GM18858 (cell line): ENCODE results near the gene INVS.
"Not testable (repeated sequence)": the region's sequence is repeated elsewhere in the genome, so short reads cannot be mapped to it uniquely, and the experiment has no call there.

ENCODE experiments used
- ATAC-seq: cut with Tn5 transposase; IDR thresholded peaks from one replicate; pipeline ENCODE4 v1.9.1; 2021; ENCODE audit not compliant: unreplicated experiment

Gene INVS

GRCh38 chr9:100082782-100083181, 16.3 kb upstream of the INVS start:
- no peak for ATAC-seq

DNA sequence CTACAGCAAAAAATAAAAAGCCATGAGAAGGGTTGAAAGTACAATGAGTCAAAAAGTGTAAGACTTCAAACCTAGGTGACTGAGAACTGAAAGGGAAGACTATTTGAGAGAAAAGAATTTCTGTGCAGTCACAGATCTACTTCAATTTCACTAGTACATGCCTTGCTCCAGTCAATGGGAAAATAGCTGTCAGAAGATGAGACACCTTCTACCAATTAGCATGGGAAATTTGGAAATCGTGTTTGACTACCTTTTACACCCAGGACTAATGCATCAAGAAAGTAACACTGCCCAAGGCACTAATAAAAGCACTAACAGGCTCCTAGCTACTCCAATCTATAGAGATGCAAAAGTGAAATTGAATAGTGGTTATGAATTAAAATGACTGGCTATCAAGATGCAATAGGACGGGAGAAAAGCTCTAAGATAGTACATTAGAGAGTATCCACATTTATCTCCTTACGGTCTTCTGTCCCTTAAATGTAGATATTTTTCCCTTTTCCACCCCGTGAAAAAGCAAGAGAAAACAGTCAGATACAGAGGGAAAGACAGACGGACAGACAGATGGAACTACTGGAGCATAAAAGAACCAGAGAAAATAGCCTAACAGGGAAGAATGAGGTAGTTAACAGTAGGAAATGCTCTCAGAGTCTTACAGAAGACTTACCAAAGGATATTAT, 15.5 kb upstream of the INVS start:
- ATAC-seq: peak; percentile 35

GRCh38 chr9:100084128-100084453, 15.0 kb upstream of the INVS start:
- peak; percentile 23 for ATAC-seq

- peak; percentile 83 for ATAC-seq
These were observed 14.3 kb upstream of the INVS start for GRCh38 chr9:100084734-100085133.

DNA sequence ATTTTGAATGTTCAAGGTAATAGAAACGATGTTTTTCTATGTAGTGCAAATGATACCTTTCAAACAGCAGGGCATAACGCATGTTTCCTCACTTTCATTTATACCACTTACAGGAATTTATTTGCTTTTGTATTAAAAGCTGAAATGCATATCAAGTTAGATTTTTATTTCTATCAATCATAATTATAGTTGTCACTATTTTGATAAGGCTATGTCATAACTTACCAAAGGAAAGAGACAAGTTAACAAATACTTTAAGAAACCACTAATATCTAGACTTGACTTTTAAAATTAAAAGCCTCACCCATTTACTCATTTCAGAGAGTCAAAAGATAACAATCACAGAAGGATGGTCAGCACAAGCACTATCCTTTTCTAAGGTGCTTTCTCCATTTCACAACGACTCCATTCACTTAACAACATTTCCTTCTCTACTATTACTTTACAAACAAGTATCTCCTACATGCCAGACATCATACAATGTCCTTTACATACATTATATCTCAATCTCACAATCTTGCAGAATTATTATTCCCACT, 12.9 kb upstream of the INVS start:
- ATAC-seq: no peak

DNA sequence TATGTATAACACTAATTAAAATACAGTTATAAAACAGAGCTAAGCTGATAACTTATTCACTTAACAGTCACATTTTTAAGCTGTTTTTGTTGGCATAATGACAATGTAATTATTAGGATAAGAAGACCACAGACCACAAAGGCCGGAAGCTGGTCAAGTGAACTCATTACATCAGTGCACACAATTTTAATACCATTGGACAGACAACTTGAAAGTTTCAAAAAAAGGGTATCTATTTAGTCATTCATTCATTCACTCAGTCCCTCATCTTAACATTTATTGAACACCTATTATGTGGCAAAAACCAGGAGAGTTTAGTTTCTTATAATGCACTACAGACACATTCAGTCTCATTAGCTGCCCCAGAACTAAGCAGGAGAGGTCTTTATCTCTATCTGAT, 11.8 kb upstream of the INVS start:
- ATAC-seq: no peak

DNA sequence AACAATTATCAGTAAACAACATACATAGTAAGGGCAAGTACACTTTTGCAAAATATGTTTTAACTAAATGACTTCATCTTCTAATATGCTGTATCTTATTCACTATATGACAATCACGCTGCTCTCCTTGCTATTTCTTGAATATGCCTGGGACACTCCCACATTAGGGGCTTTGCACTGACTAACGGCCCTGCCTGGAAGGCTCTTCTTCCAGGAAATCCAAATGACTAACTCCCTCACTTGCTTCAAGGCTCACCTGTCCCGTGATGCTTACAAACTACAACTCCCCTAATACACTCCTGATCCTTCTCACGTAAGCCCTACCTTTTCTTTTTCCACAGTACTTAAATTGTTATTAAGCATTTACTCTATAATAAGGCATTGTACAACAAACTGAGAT, 10.8 kb upstream of the INVS start:
- ATAC-seq: no peak

GRCh38 chr9:100090880-100091279, 8.2 kb upstream of the INVS start:
- ATAC-seq: no peak

DNA sequence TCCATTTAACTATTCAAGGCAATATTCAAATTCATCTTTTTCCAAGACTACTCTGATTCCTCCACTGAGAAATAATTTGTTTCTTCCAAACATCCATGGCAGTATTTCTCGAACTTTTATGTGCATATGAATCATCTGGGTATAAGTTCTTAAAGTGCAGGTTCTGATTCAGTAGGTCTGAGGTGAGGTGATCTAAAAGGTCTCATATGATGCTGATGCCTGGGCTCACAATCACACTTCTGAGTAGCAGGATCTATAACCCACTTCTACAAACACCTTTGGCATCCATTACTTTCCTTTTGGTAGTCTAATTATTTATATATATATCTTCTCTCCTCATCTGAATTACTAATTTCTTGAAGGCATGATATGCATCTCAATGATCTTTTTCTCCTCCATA, 7.4 kb upstream of the INVS start:
- ATAC-seq: no peak

DNA sequence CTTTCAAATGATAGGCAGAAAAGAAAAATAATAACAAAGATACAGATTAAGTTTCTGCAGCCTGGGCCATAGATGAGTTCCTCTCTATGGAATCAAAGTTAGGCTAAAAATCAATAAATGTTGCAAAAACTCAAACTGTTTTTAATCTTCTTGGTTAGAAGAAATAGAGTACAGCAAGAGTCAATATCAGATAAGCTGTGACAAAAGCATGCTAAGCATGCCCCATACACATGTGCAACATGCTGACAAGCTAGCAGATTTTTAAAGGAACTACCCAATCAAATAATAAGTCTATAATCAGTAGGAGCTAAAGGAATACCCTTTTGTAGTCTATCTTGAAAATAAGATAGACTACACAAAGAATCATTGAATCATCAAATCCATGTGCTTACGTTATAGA, 7.0 kb upstream of the INVS start:
- no peak for ATAC-seq

- ATAC-seq: not testable (repeated sequence)
These were observed 4.6 kb upstream of the INVS start for GRCh38 chr9:100094411-100094810.

DNA sequence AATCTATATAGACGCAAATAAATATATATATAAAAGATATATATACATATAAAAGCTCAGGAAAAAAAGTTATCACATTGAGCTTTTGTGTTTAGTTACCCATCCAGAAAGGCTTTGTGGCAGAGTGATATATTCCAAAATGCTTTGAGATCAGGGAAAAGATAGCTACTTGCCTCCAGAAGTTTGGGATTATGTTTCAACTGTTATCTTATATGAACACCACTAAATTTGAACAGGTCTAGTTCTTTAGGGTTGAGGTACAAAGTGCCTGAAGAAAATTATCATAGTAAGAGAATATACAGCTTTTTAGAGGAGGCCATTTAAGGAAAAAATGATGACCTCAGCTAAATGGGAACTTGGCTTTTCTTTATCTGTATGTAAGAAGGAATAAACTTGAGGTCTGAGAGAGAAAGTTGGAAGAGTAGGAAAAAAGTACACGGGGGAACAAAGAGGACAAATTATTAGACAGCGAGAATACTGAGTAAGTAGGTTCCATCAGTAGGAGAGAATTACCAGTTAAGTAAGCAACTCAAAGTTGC, 2.6 kb upstream of the INVS start:
- no peak for ATAC-seq

- peak; percentile 1 for ATAC-seq
These were observed 777 bp upstream of the INVS start for GRCh38 chr9:100098046-100098886.

- no peak for ATAC-seq
These were observed 639 bp downstream of the INVS start for GRCh38 chr9:100099722-100100042.

DNA sequence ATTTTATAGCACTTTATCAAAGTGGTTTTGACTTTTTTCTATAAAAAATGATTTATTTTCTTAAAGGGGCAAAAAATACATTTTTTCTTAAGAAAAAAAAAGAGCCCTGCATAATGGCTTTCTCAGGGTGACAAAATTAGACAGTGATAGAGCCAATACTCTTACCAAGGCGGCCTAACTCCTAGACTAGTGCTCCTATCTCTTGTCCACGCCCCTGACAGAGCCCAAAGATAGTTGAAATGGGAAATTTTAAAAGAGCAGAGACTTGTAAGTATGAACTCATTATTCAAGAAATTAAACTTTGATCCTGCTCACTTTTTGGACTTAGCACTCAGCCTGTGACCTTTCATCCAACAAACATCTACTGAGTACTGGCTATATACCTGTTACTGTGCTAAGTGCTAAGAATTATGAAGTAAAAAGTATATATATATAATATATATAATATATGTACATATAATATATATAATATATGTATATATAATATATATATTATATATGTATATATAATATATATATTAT, 1.2 kb downstream of the INVS start:
- no peak for ATAC-seq

DNA sequence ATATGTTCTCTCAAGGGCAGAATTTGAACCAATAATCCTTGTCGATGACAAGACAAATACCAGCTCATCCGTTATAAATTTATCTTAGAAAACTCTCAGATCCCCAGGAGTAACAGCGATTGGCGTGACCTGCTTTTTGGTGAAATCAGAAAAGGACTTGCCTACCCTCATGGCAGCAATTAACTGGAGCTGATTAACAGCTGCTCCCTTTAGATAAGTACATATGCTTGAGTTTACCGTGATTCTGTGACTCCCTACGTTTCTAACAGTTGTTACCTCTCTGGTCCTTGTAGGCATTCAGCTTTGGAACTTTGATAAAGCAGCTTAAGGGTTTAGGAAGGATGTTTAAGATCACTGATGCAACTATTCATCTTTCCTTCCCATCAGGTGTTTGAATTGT, 2.6 kb downstream of the INVS start:
- no peak for ATAC-seq

DNA sequence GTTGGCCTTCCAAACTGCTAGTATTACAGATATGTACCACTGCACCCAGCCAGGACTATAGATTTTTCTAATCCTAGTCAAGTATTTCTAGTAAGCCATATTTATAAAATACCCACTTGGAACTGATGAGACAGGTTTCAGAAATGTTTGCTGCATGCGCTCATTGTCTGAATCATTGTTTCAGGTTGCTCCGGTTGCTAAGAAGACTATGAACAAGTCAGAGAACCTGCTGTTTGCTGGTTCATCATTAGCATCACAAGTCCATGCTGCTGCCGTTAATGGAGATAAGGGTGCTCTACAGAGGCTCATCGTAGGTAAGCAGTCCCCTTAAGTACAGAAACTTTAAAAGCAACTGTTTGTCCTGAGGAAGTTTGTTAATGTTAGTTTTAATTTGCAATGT, 5.3 kb downstream of the INVS start:
- ATAC-seq: no peak

DNA sequence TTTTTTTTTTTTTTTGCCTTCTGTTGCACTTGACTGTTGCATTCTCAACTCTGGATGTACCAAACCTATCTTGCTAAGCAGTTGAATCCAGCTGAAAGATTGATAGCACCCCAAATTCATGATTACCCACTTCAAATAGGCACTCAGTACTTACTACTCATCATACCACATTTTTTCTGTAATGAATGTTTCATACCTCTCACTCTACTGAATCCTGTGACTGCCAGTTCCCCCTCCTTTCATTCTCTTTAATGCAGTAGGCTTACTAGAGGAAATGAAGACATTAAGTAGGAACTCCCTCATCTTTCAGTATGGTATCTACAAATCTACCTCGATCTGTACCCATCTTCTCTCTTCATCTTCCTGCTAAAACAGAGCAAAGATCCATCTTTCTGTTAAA, 6.8 kb downstream of the INVS start:
- no peak for ATAC-seq

GRCh38 chr9:100106616-100107015, 7.6 kb downstream of the INVS start:
- ATAC-seq: no peak

- ATAC-seq: no peak
These were observed 9.5 kb downstream of the INVS start for GRCh38 chr9:100108559-100108958.

- ATAC-seq: no peak
These were observed 12.2 kb downstream of the INVS start for GRCh38 chr9:100111235-100111634.

DNA sequence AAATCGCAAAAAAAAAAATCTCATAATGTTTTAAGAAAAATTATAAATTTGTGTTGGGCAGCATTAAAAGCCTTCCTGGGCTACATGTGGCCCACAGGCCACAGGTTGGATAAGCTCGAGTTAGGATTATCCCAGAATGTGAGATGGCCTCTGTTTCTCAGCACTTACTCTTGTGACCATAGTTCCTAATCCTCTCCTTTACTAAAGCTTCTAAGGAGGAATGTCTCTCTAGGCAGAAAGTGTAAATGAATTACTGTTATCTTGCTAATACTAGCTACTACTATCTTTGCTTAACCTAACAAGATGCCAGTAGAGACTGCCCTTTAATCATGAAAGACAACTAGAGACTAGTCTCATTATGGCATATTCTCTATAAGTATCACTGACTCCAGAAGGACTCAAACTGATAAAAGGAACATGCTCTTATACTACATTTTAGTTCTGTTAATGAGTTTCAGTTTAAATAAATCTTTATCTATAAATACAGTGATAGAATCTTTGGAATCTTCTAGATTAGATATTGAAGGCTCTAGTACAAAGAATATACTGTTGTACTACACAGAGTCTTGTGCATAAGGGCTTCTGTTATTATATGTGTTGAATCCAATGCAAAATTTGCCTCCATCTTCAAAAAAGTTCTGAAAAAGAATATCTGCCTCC, 13.8 kb downstream of the INVS start:
- ATAC-seq: no peak
